Panc1 (cell line): Measurements from ENCODE around the gene PGF. TPM values are rescaled to one million over a fixed set of nuclear protein-coding genes. Genes with fewer than 3 reads are reported as not detected.

ENCODE experiments used
- ATAC-seq: fragments of 200-7000 bp; cut with Tn5 transposase; 2 replicates; pipeline ENCODE4 v1.9.1; 2020; ENCODE audit warnings: mild to moderate bottlenecking, moderate library complexity
- BruUV-seq: library from RNA; stranded (reverse); fragments of 400-500 nt; replicated peaks from 2 replicates; lab custom pipeline; 2021; lab: Mats Ljungman, UMichigan
- CTCF ChIA-PET: fragments of 300-600 bp; sonication (Branson Sonifier 250); formaldehyde crosslinking; loops from one replicate; lab custom pipeline; 2022; ENCODE audit warnings: antibody characterized with exemption; lab: Charles Lee
- POLR2A ChIA-PET: fragments of 300-600 bp; sonication (Branson Sonifier 250); formaldehyde crosslinking; loops from one replicate; lab custom pipeline; 2022; ENCODE audit warnings: antibody characterized with exemption; lab: Charles Lee
- DNase-seq: peaks from one replicate; pipeline ENCODE4 v3.0.0-alpha.2; 2010; ENCODE audit warnings: low read depth, low spot score
- H3K27ac ChIP-seq: 2 replicates; pipeline ENCODE4 v1.5.1; 2011; ENCODE audit warnings: mild to moderate bottlenecking, low read length, inconsistent platforms
- H3K27me3 ChIP-seq: fragments of 200-500 bp; sonication (Bioruptor generic); 2 replicates; pipeline ENCODE4 v1.6.0; 2014; ENCODE audit warnings: low read length, inconsistent platforms; ENCODE audit not compliant: control insufficient read depth, insufficient read depth
- H3K36me3 ChIP-seq: fragments of 200-500 bp; sonication (Bioruptor generic); 2 replicates; pipeline ENCODE4 v1.5.1; 2014; ENCODE audit warnings: inconsistent platforms, mild to moderate bottlenecking, low read length, moderate library complexity; ENCODE audit not compliant: control insufficient read depth, insufficient read depth
- H3K4me1 ChIP-seq: 2 replicates; pipeline ENCODE4 v1.5.1; 2011; ENCODE audit warnings: inconsistent platforms, mild to moderate bottlenecking, low read length, moderate library complexity; ENCODE audit not compliant: control insufficient read depth, insufficient read depth
- H3K4me3 ChIP-seq, 2 experiments: 2 replicates each; pipeline ENCODE4 v1.5.1; 2011 to 2012; ENCODE audit warnings: low read depth in 2 of 2, low read length in 2 of 2, mild to moderate bottlenecking in 2 of 2, inconsistent platforms in 1 of 2, moderate library complexity in 1 of 2
- H3K9me3 ChIP-seq: fragments of 200-500 bp; sonication (Bioruptor generic); 2 replicates; pipeline ENCODE4 v1.5.1; 2014; ENCODE audit warnings: low read depth, mild to moderate bottlenecking, inconsistent platforms, low read length, moderate library complexity; ENCODE audit not compliant: control insufficient read depth, insufficient read depth
- POLR2AphosphoS5 ChIP-seq: IDR thresholded peaks from 2 replicates; pipeline ENCODE4 v1.6.1; 2012; ENCODE audit warnings: mild to moderate bottlenecking, low read depth, low read length, moderate library complexity
- SIN3A ChIP-seq: IDR thresholded peaks from 2 replicates; pipeline ENCODE4 v1.6.1; 2012; ENCODE audit warnings: low read depth, mild to moderate bottlenecking, low read length, moderate library complexity, borderline replicate concordance; ENCODE audit not compliant: insufficient read depth
- TCF7L2 ChIP-seq: IDR thresholded peaks from 2 replicates; pipeline ENCODE4 v1.6.1; 2011; ENCODE audit warnings: mild to moderate bottlenecking, low read depth, low read length, inconsistent platforms
- in situ Hi-C: cut with HindIII; loops from 2 replicates; pipeline ENCODE4 v1.10.0; 2016; ENCODE audit warnings: low sequenced_read_pairs, low pct_unique_long_range_greater_than_20kb
- intact Hi-C: fragments of 100-400 bp; cut with micrococcal nuclease; formaldehyde crosslinking; loops from one replicate; pipeline ENCODE4 v1.10.0; 2022; ENCODE audit not compliant: unreplicated experiment
- total RNA-seq: library from RNA; stranded (reverse); gene quantifications from one replicate; pipeline ENCODE4 v1.2.1, GENCODE V29; 2021; ENCODE audit not compliant: unreplicated experiment
- TF ChIP-seq, protein P1 (sequence below), 2 experiments: IDR thresholded peaks; 2 replicates each; pipeline ENCODE4 v1.6.1; 2011 to 2012; ENCODE audit warnings: low read depth in 2 of 2, control low read depth in 1 of 2, low read length in 1 of 2, mild to moderate bottlenecking in 1 of 2, moderate library complexity in 1 of 2; ENCODE audit not compliant: insufficient read depth in 1 of 2
- TF ChIP-seq, protein P2 (sequence below): fragments of 450-650 bp; IDR thresholded peaks from 2 replicates; pipeline ENCODE4 v1.5.1; 2017; ENCODE audit warnings: mild to moderate bottlenecking

PGF gene
- total RNA-seq, 1 experiment from 2014 or later, result 7.3 TPM

DNA sequence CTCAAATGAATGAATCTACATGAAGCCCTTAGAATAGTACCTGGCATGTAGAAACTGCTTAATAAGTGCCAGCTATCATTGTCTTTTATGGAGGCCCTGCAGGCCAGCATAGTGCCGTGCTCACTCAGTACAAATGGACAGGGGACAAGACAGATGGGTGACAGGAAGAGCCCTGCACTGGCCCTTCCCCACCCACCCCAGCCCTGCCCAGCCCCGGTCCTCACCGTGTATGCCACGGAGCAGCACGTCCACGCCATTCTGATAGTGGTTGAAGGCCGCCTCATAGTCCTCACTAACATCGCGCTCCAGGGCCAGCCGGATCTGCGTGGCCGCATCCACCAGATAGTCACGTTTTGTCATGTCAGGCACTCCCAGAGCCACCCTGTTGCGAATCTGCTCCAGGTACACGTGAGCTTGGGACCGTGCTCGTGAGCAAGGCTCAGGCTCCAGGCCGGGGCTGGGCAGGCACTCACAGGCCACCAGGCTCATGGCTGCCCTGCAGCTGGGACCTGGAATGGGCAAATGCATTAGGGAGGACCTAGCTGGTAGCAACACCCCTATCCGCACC is 34.3 kb downstream of the PGF start:
- Histone ChIP-seq H3K9me3 (no peaks in the 10 kb centered on the region), H3K4me3 (no peak overlapping the region), H3K4me1 (peaks cover 3% of the 10 kb centered on the region; the same call in 1 of the 2 replicates), H3K27me3 (no peaks in the 10 kb centered on the region), H3K27ac (no peak overlapping the region), H3K36me3 (no peaks in the 10 kb centered on the region)
- ChIA-PET POLR2A (interaction anchor here (0.6 kb wide), 1 partner anchor 9 kb away, joined by 3 read pairs; no protein-coding TSS in a partner anchor), CTCF (no interaction called here)
- in situ Hi-C loops (no loop called here), intact Hi-C loops (no loop called here)
- BruUV-seq, result no TSS peak
- ATAC-seq (no peak), DNase-seq (no peak)
- TF ChIP-seq, protein P1, sequence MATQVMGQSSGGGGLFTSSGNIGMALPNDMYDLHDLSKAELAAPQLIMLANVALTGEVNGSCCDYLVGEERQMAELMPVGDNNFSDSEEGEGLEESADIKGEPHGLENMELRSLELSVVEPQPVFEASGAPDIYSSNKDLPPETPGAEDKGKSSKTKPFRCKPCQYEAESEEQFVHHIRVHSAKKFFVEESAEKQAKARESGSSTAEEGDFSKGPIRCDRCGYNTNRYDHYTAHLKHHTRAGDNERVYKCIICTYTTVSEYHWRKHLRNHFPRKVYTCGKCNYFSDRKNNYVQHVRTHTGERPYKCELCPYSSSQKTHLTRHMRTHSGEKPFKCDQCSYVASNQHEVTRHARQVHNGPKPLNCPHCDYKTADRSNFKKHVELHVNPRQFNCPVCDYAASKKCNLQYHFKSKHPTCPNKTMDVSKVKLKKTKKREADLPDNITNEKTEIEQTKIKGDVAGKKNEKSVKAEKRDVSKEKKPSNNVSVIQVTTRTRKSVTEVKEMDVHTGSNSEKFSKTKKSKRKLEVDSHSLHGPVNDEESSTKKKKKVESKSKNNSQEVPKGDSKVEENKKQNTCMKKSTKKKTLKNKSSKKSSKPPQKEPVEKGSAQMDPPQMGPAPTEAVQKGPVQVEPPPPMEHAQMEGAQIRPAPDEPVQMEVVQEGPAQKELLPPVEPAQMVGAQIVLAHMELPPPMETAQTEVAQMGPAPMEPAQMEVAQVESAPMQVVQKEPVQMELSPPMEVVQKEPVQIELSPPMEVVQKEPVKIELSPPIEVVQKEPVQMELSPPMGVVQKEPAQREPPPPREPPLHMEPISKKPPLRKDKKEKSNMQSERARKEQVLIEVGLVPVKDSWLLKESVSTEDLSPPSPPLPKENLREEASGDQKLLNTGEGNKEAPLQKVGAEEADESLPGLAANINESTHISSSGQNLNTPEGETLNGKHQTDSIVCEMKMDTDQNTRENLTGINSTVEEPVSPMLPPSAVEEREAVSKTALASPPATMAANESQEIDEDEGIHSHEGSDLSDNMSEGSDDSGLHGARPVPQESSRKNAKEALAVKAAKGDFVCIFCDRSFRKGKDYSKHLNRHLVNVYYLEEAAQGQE (IDR thresholded peaks at IDR 0.05; ENCODE audit: insufficient read depth in 1 of 2, low read depth in 2 of 2, low read length in 1 of 2), result no peak
- no peak for TF ChIP-seq TCF7L2

DNA sequence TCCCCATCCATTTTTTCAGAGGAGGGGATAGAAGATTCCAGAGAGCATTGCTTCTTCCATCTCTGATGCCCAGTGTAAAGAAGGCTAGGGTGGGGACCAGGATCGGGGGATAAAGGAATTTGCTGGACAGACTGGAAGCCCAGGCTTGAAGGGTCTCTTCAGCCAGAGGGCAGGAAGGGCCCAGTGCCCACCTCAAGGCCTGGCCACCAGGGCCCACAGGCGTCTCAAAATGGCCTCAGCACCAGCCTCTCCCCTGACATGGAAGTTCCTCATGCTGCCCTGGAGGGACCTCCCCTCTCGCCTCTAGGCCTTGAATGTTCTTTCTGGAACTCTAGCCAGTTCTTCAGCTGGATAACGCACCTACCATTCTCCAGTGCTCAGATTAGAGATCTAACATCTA is 35.1 kb downstream of the PGF start:
- H3K36me3 ChIP-seq, result no peaks in the 10 kb centered on the region
- in situ Hi-C loops, result no loop called here
- BruUV-seq, result no TSS peak
- intact Hi-C loops, result no loop called here
- DNase-seq (no peak), ATAC-seq (no peak)
- TF ChIP-seq, protein P2, sequence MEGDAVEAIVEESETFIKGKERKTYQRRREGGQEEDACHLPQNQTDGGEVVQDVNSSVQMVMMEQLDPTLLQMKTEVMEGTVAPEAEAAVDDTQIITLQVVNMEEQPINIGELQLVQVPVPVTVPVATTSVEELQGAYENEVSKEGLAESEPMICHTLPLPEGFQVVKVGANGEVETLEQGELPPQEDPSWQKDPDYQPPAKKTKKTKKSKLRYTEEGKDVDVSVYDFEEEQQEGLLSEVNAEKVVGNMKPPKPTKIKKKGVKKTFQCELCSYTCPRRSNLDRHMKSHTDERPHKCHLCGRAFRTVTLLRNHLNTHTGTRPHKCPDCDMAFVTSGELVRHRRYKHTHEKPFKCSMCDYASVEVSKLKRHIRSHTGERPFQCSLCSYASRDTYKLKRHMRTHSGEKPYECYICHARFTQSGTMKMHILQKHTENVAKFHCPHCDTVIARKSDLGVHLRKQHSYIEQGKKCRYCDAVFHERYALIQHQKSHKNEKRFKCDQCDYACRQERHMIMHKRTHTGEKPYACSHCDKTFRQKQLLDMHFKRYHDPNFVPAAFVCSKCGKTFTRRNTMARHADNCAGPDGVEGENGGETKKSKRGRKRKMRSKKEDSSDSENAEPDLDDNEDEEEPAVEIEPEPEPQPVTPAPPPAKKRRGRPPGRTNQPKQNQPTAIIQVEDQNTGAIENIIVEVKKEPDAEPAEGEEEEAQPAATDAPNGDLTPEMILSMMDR, result no peak
- TF ChIP-seq SIN3A, result no peak
- TF ChIP-seq POLR2AphosphoS5, result no peak
- no peak for TF ChIP-seq TCF7L2
- TF ChIP-seq, protein P1 (IDR thresholded peaks at IDR 0.05; ENCODE audit: insufficient read depth in 1 of 2, low read depth in 2 of 2, low read length in 1 of 2), result no peak
- no peaks in the 10 kb centered on the region for H3K27me3 ChIP-seq
- no peak overlapping the region for H3K27ac ChIP-seq
- POLR2A ChIA-PET, result no interaction called here
- H3K9me3 ChIP-seq, result no peaks in the 10 kb centered on the region
- no peak overlapping the region for H3K4me3 ChIP-seq
- CTCF ChIA-PET, result no interaction called here
- H3K4me1 ChIP-seq, result peaks cover 3% of the 10 kb centered on the region; the same call in 1 of the 2 replicates
